Measurements from ENCODE around the gene FHIP1B.

Gene FHIP1B

DNA sequence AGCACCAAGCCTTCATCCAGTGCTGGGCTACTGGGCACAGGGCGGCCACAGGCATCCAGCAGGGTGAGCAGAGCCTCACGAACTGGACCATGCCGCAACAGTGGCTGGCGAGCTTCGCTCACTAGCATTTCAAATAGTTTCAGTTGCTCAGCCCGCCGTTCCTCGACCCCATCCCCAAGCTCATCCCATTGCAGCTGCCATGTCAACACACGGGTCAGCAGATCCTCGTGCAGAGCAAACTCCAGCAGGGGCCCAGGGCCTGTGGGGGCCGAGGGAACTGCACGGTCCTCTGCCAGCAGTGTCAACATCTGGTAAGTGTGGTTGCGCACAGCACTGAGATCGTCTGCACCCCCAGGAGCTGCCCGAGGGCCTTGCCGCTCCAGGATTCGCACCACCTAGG, 10.6 kb downstream of the FHIP1B start:
- Histone ChIP-seq H3K4me1 (ENCODE audit: control insufficient read depth, insufficient read depth, low read length, poor library complexity, severe bottlenecking) (peaks cover 14% of the 10 kb centered on the region), H3K4me3 (ENCODE audit: extremely low read depth, insufficient read depth, low read length, poor library complexity, severe bottlenecking) (no peak overlapping the region), H3K27ac (ENCODE audit: low read depth, low read length, severe bottlenecking) (no peak overlapping the region), H3K9me3 (ENCODE audit: control insufficient read depth, low read length) (no peaks in the 10 kb centered on the region), H3K36me3 (ENCODE audit: control insufficient read depth, insufficient read depth, low read length) (peaks cover 50% of the 10 kb centered on the region)
- WGBS, 2 experiments (ENCODE audit: insufficient coverage in 2 of 2), result 95 to 99% methylated on average over 15 to 16 of the region's 17 CpGs

DNA sequence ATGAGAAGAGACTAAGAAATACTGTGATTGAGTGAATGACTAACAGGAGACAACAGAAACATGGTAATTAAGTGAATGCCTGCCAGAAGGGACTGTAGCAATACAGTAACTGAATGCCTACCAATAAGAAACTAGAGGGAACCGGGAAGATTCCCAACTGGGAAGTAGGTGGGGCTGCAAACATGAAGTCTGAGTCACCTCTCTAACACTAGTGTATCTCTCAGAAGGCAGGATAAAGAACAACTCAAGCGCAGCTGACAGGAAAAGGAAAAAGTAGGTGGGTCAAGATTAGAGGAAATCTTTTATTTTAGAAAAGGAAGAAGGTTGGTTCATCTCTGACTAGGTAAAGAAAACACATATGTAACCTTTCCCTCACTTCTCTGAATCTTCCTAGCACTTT, 15.1 kb downstream of the FHIP1B start:
- no peak overlapping the region for H3K4me3 ChIP-seq (ENCODE audit: extremely low read depth, insufficient read depth, low read length, poor library complexity, severe bottlenecking)
- no peaks in the 10 kb centered on the region for H3K9me3 ChIP-seq (ENCODE audit: control insufficient read depth, low read length)
- no peak overlapping the region for H3K27ac ChIP-seq (ENCODE audit: low read depth, low read length, severe bottlenecking)
- 20 to 40% methylated on average over 1 of the region's 2 CpGs for WGBS, 2 experiments (ENCODE audit: insufficient coverage in 2 of 2)
- peaks cover 87% of the 10 kb centered on the region for H3K36me3 ChIP-seq (ENCODE audit: control insufficient read depth, insufficient read depth, low read length)
- peaks cover 14% of the 10 kb centered on the region for H3K4me1 ChIP-seq (ENCODE audit: control insufficient read depth, insufficient read depth, low read length, poor library complexity, severe bottlenecking)

DNA sequence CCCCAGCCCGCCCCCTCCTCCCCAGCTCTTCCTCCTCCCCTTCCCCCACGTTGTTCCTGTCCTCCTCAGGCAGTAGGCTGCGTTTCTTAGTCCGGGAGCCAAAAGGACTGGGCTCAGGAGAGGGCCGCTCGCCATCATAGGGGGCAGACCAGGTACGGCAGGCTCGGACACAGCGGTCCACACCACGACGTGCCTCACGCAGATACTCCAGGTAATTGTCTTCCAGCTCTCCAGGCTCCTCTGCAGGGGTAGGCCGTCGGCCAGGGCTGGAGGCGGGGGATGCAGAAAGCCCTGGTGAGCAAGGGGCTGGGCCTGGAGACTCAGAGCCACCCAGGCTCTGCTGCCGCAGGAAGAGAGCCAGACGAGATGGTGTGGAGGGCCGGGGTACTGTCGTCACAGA, 16.7 kb downstream of the FHIP1B start:
- H3K9me3 ChIP-seq (ENCODE audit: control insufficient read depth, low read length), result no peaks in the 10 kb centered on the region
- H3K36me3 ChIP-seq (ENCODE audit: control insufficient read depth, insufficient read depth, low read length), result peaks cover 84% of the 10 kb centered on the region
- no peak overlapping the region for H3K27ac ChIP-seq (ENCODE audit: low read depth, low read length, severe bottlenecking)
- H3K4me3 ChIP-seq (ENCODE audit: extremely low read depth, insufficient read depth, low read length, poor library complexity, severe bottlenecking), result no peak overlapping the region
- peaks cover 14% of the 10 kb centered on the region for H3K4me1 ChIP-seq (ENCODE audit: control insufficient read depth, insufficient read depth, low read length, poor library complexity, severe bottlenecking)
- WGBS, 2 experiments (ENCODE audit: insufficient coverage in 2 of 2), result 92 to 96% methylated on average over 14 to 17 of the region's 19 CpGs

DNA sequence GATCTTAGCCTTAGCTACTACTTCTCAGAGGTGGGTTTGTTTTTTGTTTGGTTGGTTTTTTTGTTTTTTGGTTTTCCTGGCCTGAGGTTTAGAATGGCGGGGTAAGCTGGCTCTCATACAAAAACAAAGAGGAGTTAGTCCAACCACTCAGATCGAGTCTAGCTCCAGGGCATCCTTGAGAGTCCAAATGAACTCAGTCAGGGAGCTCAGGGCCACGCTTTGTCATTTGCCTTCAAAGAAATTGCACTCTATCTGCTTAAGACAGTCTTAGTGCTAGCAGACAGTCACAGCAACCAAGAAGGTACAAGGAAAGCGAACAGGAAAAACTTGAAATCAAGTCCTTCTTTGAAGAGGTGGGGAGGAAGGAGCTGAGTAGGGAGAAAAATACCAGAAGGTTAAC, 17.9 kb downstream of the FHIP1B start:
- Histone ChIP-seq H3K9me3 (ENCODE audit: control insufficient read depth, low read length) (no peaks in the 10 kb centered on the region), H3K36me3 (ENCODE audit: control insufficient read depth, insufficient read depth, low read length) (peaks cover 82% of the 10 kb centered on the region), H3K4me3 (ENCODE audit: extremely low read depth, insufficient read depth, low read length, poor library complexity, severe bottlenecking) (no peak overlapping the region), H3K27ac (ENCODE audit: low read depth, low read length, severe bottlenecking) (no peak overlapping the region), H3K4me1 (ENCODE audit: control insufficient read depth, insufficient read depth, low read length, poor library complexity, severe bottlenecking) (peaks cover 14% of the 10 kb centered on the region)
- WGBS, 2 experiments (ENCODE audit: insufficient coverage in 2 of 2), result 94 to 97% methylated on average over 4 of the region's 4 CpGs

DNA sequence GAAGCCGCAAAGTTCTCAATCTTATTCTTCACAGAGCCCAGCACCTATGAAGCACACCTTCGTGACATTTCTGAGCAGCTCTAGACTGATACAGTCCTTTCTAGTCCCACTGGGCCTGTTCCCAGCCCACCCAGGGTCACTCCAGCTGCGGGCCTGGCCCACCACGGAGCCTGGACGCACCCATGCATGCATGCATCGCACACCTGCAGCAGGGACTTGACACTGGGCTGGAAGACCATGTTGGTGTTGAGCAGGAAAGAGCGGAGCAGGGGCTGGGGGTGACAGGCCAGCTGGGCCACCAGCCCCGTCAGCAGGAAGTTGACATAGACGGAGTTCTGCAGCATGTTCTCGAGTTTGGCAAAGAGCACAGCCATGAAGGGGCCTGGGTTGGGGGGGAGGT, 19.9 kb downstream of the FHIP1B start:
- no peaks in the 10 kb centered on the region for H3K9me3 ChIP-seq (ENCODE audit: control insufficient read depth, low read length)
- H3K27ac ChIP-seq (ENCODE audit: low read depth, low read length, severe bottlenecking), result no peak overlapping the region
- H3K36me3 ChIP-seq (ENCODE audit: control insufficient read depth, insufficient read depth, low read length), result peaks cover 84% of the 10 kb centered on the region
- peaks cover 5% of the 10 kb centered on the region for H3K4me1 ChIP-seq (ENCODE audit: control insufficient read depth, insufficient read depth, low read length, poor library complexity, severe bottlenecking)
- 94 to 96% methylated on average over 8 to 10 of the region's 10 CpGs for WGBS, 2 experiments (ENCODE audit: insufficient coverage in 2 of 2)
- H3K4me3 ChIP-seq (ENCODE audit: extremely low read depth, insufficient read depth, low read length, poor library complexity, severe bottlenecking), result no peak overlapping the region

DNA sequence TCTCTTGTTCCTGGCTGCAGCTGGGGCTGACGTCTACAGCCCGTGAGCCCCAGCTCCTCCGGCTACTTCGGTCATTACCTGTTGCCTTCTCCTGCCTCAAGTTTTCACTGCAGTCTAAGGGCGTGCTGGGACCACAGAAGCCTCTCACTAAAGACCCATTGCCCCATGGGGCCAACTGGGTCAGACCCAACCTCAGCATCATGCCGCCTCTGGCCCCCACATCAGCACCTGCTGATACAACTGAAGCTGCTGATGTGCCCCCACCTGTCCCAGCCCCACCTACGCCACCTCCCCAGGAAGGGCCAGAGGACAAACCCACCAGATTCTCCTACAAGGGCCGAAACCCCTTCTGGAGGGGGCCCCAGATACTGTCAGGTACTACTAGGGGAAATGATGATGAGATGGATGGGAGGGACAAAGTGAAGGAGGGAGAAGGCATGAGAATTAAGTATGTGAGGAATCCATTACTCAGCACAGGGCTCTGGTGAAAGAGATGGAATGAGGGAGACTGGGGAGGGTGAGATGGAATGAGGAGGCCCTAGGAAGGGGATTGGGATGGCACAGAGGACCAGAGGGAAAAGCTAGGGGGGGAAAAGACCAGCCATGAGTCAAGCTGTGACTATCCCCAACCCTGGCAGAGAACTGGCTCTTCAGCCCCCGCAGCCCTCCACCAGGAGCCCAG, 24.0 kb downstream of the FHIP1B start:
- H3K9me3 ChIP-seq (ENCODE audit: control insufficient read depth, low read length), result no peaks in the 10 kb centered on the region
- H3K4me1 ChIP-seq (ENCODE audit: control insufficient read depth, insufficient read depth, low read length, poor library complexity, severe bottlenecking), result no peaks in the 10 kb centered on the region
- H3K27ac ChIP-seq (ENCODE audit: low read depth, low read length, severe bottlenecking), result no peak overlapping the region
- 95 to 98% methylated on average over 5 to 7 of the region's 9 CpGs for WGBS, 2 experiments (ENCODE audit: insufficient coverage in 2 of 2)
- peaks cover 72% of the 10 kb centered on the region for H3K36me3 ChIP-seq (ENCODE audit: control insufficient read depth, insufficient read depth, low read length)
- no peak overlapping the region for H3K4me3 ChIP-seq (ENCODE audit: extremely low read depth, insufficient read depth, low read length, poor library complexity, severe bottlenecking)

DNA sequence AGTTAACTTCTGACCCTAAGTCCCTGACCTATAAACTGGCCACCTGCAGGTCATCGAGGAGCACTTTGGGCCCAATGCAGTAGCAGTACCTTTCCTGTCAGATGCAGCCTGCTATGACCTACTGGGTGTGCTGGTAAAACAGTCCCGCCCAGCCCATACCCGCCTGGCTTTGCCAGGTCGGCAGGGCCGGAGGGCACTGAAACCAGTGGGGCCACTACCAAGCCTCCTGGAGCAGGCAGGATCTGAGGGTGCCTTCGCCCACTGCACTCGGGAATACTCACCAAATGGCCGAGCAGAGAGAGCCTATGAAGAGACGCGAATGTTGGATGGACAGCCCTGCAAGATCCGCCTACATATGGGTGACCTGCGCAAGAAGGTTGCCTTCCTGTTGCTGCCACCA, 24.6 kb downstream of the FHIP1B start:
- H3K4me3 ChIP-seq (ENCODE audit: extremely low read depth, insufficient read depth, low read length, poor library complexity, severe bottlenecking), result no peak overlapping the region
- H3K27ac ChIP-seq (ENCODE audit: low read depth, low read length, severe bottlenecking), result no peak overlapping the region
- H3K9me3 ChIP-seq (ENCODE audit: control insufficient read depth, low read length), result no peaks in the 10 kb centered on the region
- no peaks in the 10 kb centered on the region for H3K4me1 ChIP-seq (ENCODE audit: control insufficient read depth, insufficient read depth, low read length, poor library complexity, severe bottlenecking)
- WGBS, 2 experiments (ENCODE audit: insufficient coverage in 2 of 2), result 96% methylated on average over 10 to 12 of the region's 12 CpGs
- peaks cover 68% of the 10 kb centered on the region for H3K36me3 ChIP-seq (ENCODE audit: control insufficient read depth, insufficient read depth, low read length)

DNA sequence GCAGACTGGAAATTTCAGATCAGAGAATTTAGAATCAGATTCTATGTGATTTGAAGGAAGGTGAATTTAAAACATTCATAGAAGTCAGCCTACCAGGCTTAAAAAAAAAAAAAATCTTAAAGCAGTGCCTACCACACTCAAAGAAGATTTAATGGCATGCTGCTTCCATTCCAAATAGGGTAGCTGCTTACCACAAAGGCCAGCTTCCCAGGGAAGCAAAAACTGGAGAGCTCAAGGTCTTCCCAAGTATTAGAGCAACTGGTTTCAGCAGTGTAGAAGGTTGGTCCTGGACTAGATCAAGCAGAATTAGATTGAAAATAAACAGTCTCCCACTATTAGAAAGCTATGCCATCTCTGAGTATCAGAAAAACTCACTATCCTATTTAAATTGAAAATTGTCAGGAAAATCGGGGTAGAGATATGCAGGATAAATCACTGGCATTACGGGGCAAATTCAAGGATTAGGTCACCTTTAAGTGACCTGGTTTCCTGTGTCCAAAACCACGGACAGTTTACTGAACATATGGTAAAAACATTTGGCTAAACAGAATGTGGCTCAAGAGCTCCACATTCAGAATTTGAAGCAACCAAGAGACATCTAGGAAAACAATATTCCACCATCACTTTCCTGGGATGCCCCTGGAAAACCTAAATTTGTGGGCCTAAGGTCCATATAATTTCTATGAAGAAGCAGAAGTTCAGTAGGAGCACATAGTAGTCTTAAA, 27.8 kb downstream of the FHIP1B start:
- Histone ChIP-seq H3K36me3 (ENCODE audit: control insufficient read depth, insufficient read depth, low read length) (peaks cover 42% of the 10 kb centered on the region), H3K4me1 (ENCODE audit: control insufficient read depth, insufficient read depth, low read length, poor library complexity, severe bottlenecking) (no peaks in the 10 kb centered on the region), H3K9me3 (ENCODE audit: control insufficient read depth, low read length) (no peaks in the 10 kb centered on the region), H3K4me3 (ENCODE audit: extremely low read depth, insufficient read depth, low read length, poor library complexity, severe bottlenecking) (no peak overlapping the region), H3K27ac (ENCODE audit: low read depth, low read length, severe bottlenecking) (no peak overlapping the region)
- WGBS, 2 experiments (ENCODE audit: insufficient coverage in 2 of 2), result 92 to 97% methylated on average over 2 to 3 of the region's 3 CpGs

DNA sequence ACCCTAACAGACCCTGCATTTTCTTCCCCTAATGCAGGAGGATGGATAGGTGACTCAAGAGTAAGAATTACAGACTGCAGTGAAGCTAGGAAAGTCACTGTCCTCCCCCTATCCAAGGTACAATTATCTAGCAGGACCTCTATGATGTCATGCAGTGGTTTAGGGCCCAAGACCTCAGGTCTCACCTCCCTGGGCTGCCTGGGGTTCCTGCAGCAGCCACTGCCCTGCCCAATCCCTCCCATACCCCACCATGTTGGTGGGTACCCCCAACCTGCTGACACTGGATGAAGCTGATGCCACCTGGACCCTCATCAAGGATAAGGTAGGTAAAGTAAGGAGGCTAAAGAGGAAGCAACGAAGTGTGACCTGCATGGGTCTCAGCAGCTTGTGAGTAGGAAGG, 29.1 kb downstream of the FHIP1B start, which contains the start of gene C11orf42:
Gene C11orf42 (plus strand): TSS at position 192 of the 400 bp plus-strand sequence. CDS start 59 bp downstream, at position 251.
- no peak within 1 kb of the TSS for H3K27ac ChIP-seq (ENCODE audit: low read depth, low read length, severe bottlenecking)
- no peak within 1 kb of the TSS for H3K4me3 ChIP-seq (ENCODE audit: extremely low read depth, insufficient read depth, low read length, poor library complexity, severe bottlenecking)
- H3K4me1 ChIP-seq (ENCODE audit: control insufficient read depth, insufficient read depth, low read length, poor library complexity, severe bottlenecking), result no peaks in the 10 kb centered on the region
- no peaks in the 10 kb centered on the region for H3K9me3 ChIP-seq (ENCODE audit: control insufficient read depth, low read length)
- no CpG with 5 or more reads among the region's 1 CpG for WGBS, 2 experiments (ENCODE audit: insufficient coverage in 2 of 2)
- H3K36me3 ChIP-seq (ENCODE audit: control insufficient read depth, insufficient read depth, low read length), result peaks cover 30% of the 10 kb centered on the region

DNA sequence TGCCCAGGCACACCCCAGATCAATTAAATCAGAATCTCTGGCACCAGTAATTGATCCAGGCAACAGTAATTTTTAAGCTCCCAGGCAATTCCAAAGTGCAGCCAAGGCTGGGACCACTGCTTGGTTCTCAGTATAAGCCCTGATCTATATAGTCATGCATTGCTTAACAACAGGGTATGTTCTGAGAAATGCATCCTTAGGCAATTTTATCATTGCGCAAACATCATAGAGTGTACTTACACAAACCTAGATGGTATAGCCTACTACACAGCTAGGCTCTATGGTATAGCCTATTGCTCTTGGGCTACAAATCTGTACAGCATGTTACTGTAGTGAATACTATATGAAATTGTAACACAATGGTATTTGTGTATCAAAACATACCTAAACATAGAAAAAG, 29.7 kb downstream of the FHIP1B start:
- Histone ChIP-seq H3K27ac (ENCODE audit: low read depth, low read length, severe bottlenecking) (no peak overlapping the region), H3K4me1 (ENCODE audit: control insufficient read depth, insufficient read depth, low read length, poor library complexity, severe bottlenecking) (no peaks in the 10 kb centered on the region), H3K4me3 (ENCODE audit: extremely low read depth, insufficient read depth, low read length, poor library complexity, severe bottlenecking) (no peak overlapping the region), H3K9me3 (ENCODE audit: control insufficient read depth, low read length) (no peaks in the 10 kb centered on the region), H3K36me3 (ENCODE audit: control insufficient read depth, insufficient read depth, low read length) (peaks cover 23% of the 10 kb centered on the region)
- no CpG with 5 or more reads among the region's 1 CpG for WGBS, 2 experiments (ENCODE audit: insufficient coverage in 2 of 2)

DNA sequence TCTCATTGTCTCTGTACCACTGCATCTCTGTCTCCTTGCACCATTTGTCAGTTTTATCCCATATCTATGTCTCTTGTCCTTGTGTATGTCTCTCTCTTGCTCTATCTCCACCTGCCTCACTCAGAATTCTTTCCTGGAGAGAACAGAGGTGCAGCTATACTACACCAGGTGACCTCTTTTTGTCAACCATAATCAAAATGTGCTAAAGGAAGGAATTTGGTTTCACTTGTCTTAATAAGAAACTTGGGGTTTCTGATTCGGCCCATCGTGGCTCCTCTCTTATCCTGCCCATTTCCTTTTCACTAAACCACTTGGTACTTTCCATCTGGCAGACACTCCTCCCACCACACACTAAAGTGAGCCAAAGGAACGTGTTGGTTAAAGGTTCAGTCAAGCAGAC, 31.1 kb downstream of the FHIP1B start:
- Histone ChIP-seq H3K9me3 (ENCODE audit: control insufficient read depth, low read length) (no peaks in the 10 kb centered on the region), H3K4me3 (ENCODE audit: extremely low read depth, insufficient read depth, low read length, poor library complexity, severe bottlenecking) (no peak overlapping the region), H3K27ac (ENCODE audit: low read depth, low read length, severe bottlenecking) (no peak overlapping the region), H3K36me3 (ENCODE audit: control insufficient read depth, insufficient read depth, low read length) (peaks cover 12% of the 10 kb centered on the region), H3K4me1 (ENCODE audit: control insufficient read depth, insufficient read depth, low read length, poor library complexity, severe bottlenecking) (no peaks in the 10 kb centered on the region)
- WGBS, 2 experiments (ENCODE audit: insufficient coverage in 2 of 2), result 92 to 95% methylated on average over 3 of the region's 3 CpGs

All from mesodermal cell (in vitro differentiated cells).